ENCODE measurements around the gene NAA20. TPM values are rescaled to one million over a fixed set of nuclear protein-coding genes. Genes with fewer than 3 reads are reported as not detected.

Gene NAA20
- polyA plus RNA-seq, 1 experiment: 34.5 TPM

- DNase-seq (ENCODE audit: low read depth): no peak
- POLR2A ChIA-PET: no interaction called here
These were observed 48.1 kb upstream of the NAA20 start for GRCh38 chr20:19969106-19969505.

GRCh38 chr20:19969507-19970255 lies 47.5 kb upstream of the NAA20 start:
- H3K4me3 ChIP-seq (ENCODE audit: low read depth, low read length): no peak overlapping the region
- TF ChIP-seq CTCF (IDR thresholded peaks at IDR 0.05; ENCODE audit: insufficient read depth, low read depth, low read length): no peak
- peaks cover 9% of the 10 kb centered on the region for H3K36me3 ChIP-seq (ENCODE audit: control insufficient read depth, insufficient read depth, low read length)
- H3K27me3 ChIP-seq (ENCODE audit: control insufficient read depth, insufficient read depth, low read length): no peaks in the 10 kb centered on the region
- ChIA-PET CTCF (interaction anchor here (1.2 kb wide), 1 partner anchor 11 kb away, joined by 3 read pairs; no protein-coding TSS in a partner anchor), POLR2A (no interaction called here)
- DNase-seq (ENCODE audit: low read depth): no peak

More at GRCh38 chr20:19969106-19969505, 48.1 kb upstream of the NAA20 start:
- TF ChIP-seq CTCF (IDR thresholded peaks at IDR 0.05; ENCODE audit: insufficient read depth, low read depth, low read length): no peak
- CTCF ChIA-PET: interaction anchor here (1.2 kb wide), 1 partner anchor 28 kb away, joined by 3 read pairs; no protein-coding TSS in a partner anchor
- no peaks in the 10 kb centered on the region for H3K27me3 ChIP-seq (ENCODE audit: control insufficient read depth, insufficient read depth, low read length)
- H3K36me3 ChIP-seq (ENCODE audit: control insufficient read depth, insufficient read depth, low read length): peaks cover 9% of the 10 kb centered on the region
- no peak overlapping the region for H3K4me3 ChIP-seq (ENCODE audit: low read depth, low read length)

- no peak for TF ChIP-seq CTCF (IDR thresholded peaks at IDR 0.05; ENCODE audit: insufficient read depth, low read depth, low read length)
- Histone ChIP-seq H3K36me3 (ENCODE audit: control insufficient read depth, insufficient read depth, low read length) (peaks cover 9% of the 10 kb centered on the region), H3K27me3 (ENCODE audit: control insufficient read depth, insufficient read depth, low read length) (no peaks in the 10 kb centered on the region), H3K4me3 (ENCODE audit: low read depth, low read length) (no peak overlapping the region)
- ChIA-PET CTCF (interaction anchor here (0.7 to 1.2 kb wide), 2 partner anchors 12 to 275 kb away, joined by 3 read pairs; no protein-coding TSS in a partner anchor), POLR2A (no interaction called here)
- no peak for DNase-seq (ENCODE audit: low read depth)
These were observed 46.9 kb upstream of the NAA20 start for GRCh38 chr20:19970256-19970765.

GRCh38 chr20:19971116-19971515 lies 46.0 kb upstream of the NAA20 start:
- CTCF ChIA-PET: interaction anchor here (0.7 kb wide), 2 partner anchors 276 to 317 kb away, joined by 3 read pairs; no protein-coding TSS in a partner anchor
- H3K27me3 ChIP-seq (ENCODE audit: control insufficient read depth, insufficient read depth, low read length): no peaks in the 10 kb centered on the region
- no peak for TF ChIP-seq CTCF (IDR thresholded peaks at IDR 0.05; ENCODE audit: insufficient read depth, low read depth, low read length)
- no peak overlapping the region for H3K4me3 ChIP-seq (ENCODE audit: low read depth, low read length)
- no peak for DNase-seq (ENCODE audit: low read depth)
- H3K36me3 ChIP-seq (ENCODE audit: control insufficient read depth, insufficient read depth, low read length): peaks cover 9% of the 10 kb centered on the region
- POLR2A ChIA-PET: no interaction called here

- no peak overlapping the region for H3K4me3 ChIP-seq (ENCODE audit: low read depth, low read length)
- TF ChIP-seq CTCF (IDR thresholded peaks at IDR 0.05; ENCODE audit: insufficient read depth, low read depth, low read length): no peak
- H3K36me3 ChIP-seq (ENCODE audit: control insufficient read depth, insufficient read depth, low read length): peaks cover 5% of the 10 kb centered on the region; the same call in 1 of the 2 replicates
- ChIA-PET POLR2A (interaction anchor here (0.5 to 2.2 kb wide), 4 partner anchors 19 to 193 kb away, joined by 3 to 24 read pairs (median 4); no protein-coding TSS in a partner anchor), CTCF (interaction anchor here (1.1 to 5.0 kb wide), 5 partner anchors 9 to 280 kb away, joined by 3 to 39 read pairs (median 11); no protein-coding TSS in a partner anchor)
- H3K27me3 ChIP-seq (ENCODE audit: control insufficient read depth, insufficient read depth, low read length): no peaks in the 10 kb centered on the region
- DNase-seq (ENCODE audit: low read depth): peak; percentile 51
These were observed 43.1 kb upstream of the NAA20 start for GRCh38 chr20:19973961-19974629.

Measured in BJ (cell line).